ENCODE data around the gene BACH1.

- TF ChIP-seq CTCF (conservative IDR thresholded peaks at IDR 0.05; ENCODE audit: low read length) (no peak), EZH2phosphoT487 (IDR thresholded peaks at IDR 0.05; ENCODE audit: borderline replicate concordance, low read depth, low read length) (no peak)
These were observed 5.2 kb upstream of the BACH1 start for GRCh38 chr21:29293495-29293894.

All from OCI-LY7 (cell line).